Endothelial cell (in vitro differentiated cells): ENCODE results near the gene UMOD. TPM values are rescaled to one million over a fixed set of nuclear protein-coding genes. Genes with fewer than 3 reads are reported as not detected.

Experiments
- DNase-seq: peaks from one replicate; pipeline ENCODE4 v3.0.0; 2021; ENCODE audit warnings: low spot score
- H3K27ac Mint-ChIP-seq: one replicate; pipeline ENCODE4 v1.8.0; 2021; ENCODE audit warnings: mixed read lengths, inconsistent platforms; ENCODE audit not compliant: unreplicated experiment
- H3K27me3 Mint-ChIP-seq: one replicate; pipeline ENCODE4 v1.8.0; 2021; ENCODE audit warnings: mild to moderate bottlenecking, moderate library complexity, mixed read lengths, inconsistent platforms; ENCODE audit not compliant: unreplicated experiment
- H3K36me3 Mint-ChIP-seq: one replicate; pipeline ENCODE4 v1.8.0; 2021; ENCODE audit warnings: mild to moderate bottlenecking, low read depth, mixed read lengths, inconsistent platforms; ENCODE audit not compliant: unreplicated experiment
- H3K4me1 Mint-ChIP-seq: one replicate; pipeline ENCODE4 v1.8.0; 2021; ENCODE audit warnings: mild to moderate bottlenecking, mixed read lengths, inconsistent platforms; ENCODE audit not compliant: unreplicated experiment
- H3K4me3 Mint-ChIP-seq: one replicate; pipeline ENCODE4 v1.8.0; 2021; ENCODE audit warnings: mild to moderate bottlenecking, mixed read lengths, inconsistent platforms; ENCODE audit not compliant: unreplicated experiment
- H3K9me3 Mint-ChIP-seq: one replicate; pipeline ENCODE4 v1.8.0; 2021; ENCODE audit warnings: mixed read lengths, inconsistent platforms; ENCODE audit not compliant: unreplicated experiment
- total RNA-seq: library from RNA; stranded (reverse); fragmentation: NEBNext Ultra II Directional; extraction: Animal tissue kit (Norgen Biotek cat#: 25700); gene quantifications from one replicate; pipeline ENCODE4 v1.2.1, GENCODE V29; 2021; ENCODE audit not compliant: unreplicated experiment
- TF ChIP-seq, protein P1 (sequence below): fragments of 200-600 bp; sonication (generic); IDR thresholded peaks from one replicate; pipeline ENCODE4 v1.5.0; 2021; ENCODE audit warnings: antibody characterized with exemption; ENCODE audit not compliant: unreplicated experiment

The UMOD gene
- total RNA-seq, 1 donor from 2014 or later = not detected

DNA sequence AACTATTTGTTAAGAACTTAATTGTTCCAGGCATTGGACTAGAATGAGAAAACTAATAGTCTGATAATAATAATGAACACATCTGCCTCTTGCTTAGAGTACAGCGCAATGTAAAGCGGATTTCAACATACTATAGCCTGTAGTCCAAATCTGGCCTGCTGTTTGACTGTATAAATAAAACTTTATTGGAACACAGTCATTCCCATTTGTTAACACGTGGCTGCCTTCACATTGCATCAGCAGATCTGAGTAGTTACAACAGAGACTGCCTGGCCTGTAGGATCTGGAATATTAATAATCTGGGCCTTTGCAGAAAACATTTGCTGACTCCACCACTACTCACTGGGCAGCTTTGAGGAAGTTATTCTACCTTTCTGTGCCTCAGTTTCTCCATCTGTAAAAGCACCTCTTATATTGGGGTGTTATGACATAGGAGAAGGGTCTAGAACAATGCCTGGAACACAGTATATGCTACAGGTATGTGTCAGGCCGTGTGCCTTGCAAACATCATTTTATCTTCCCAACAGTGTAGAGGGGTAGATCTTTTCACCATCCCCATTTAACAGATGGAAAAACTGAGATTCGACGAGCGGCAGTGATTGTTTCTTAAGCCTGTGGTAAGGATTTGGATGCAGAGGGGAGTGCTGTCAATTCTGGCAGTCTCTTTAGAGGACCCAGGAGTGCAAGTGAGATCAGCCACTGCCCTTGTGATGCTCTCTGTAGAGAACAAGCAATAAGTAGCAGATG, 29.9 kb upstream of the UMOD start:
- no peak overlapping the region for H3K27ac Mint-ChIP-seq
- TF ChIP-seq, protein P1, sequence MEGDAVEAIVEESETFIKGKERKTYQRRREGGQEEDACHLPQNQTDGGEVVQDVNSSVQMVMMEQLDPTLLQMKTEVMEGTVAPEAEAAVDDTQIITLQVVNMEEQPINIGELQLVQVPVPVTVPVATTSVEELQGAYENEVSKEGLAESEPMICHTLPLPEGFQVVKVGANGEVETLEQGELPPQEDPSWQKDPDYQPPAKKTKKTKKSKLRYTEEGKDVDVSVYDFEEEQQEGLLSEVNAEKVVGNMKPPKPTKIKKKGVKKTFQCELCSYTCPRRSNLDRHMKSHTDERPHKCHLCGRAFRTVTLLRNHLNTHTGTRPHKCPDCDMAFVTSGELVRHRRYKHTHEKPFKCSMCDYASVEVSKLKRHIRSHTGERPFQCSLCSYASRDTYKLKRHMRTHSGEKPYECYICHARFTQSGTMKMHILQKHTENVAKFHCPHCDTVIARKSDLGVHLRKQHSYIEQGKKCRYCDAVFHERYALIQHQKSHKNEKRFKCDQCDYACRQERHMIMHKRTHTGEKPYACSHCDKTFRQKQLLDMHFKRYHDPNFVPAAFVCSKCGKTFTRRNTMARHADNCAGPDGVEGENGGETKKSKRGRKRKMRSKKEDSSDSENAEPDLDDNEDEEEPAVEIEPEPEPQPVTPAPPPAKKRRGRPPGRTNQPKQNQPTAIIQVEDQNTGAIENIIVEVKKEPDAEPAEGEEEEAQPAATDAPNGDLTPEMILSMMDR = no peak
- peaks cover 2% of the 10 kb centered on the region for H3K27me3 Mint-ChIP-seq
- no peaks in the 10 kb centered on the region for H3K9me3 Mint-ChIP-seq
- no peaks in the 10 kb centered on the region for H3K36me3 Mint-ChIP-seq
- no peak overlapping the region for H3K4me3 Mint-ChIP-seq
- no peaks in the 10 kb centered on the region for H3K4me1 Mint-ChIP-seq
- DNase-seq = no peak

DNA sequence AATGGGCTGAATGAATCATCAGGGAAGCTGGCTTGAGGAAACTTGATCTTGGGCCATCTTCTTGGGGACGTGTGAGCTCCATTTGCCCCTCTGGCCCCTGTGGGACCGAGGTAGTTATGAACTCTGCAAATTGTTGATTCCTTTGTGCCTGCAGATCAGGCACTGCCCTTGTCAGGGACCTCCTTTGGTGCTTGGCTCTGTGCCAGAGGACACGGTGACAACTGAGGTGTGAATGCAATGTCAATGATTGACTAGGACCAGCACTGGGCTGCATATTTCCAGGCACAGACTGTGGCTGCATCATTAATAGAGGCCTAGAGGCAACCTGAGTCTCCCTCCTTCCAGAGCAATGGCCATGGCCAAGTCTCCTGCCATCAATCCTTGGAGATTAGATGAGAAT, 28.3 kb upstream of the UMOD start:
- DNase-seq = no peak
- no peaks in the 10 kb centered on the region for H3K4me1 Mint-ChIP-seq
- H3K36me3 Mint-ChIP-seq = no peaks in the 10 kb centered on the region
- TF ChIP-seq, protein P1 = no peak
- no peaks in the 10 kb centered on the region for H3K9me3 Mint-ChIP-seq
- H3K4me3 Mint-ChIP-seq = no peak overlapping the region
- H3K27me3 Mint-ChIP-seq = peaks cover 2% of the 10 kb centered on the region
- no peak overlapping the region for H3K27ac Mint-ChIP-seq

DNA sequence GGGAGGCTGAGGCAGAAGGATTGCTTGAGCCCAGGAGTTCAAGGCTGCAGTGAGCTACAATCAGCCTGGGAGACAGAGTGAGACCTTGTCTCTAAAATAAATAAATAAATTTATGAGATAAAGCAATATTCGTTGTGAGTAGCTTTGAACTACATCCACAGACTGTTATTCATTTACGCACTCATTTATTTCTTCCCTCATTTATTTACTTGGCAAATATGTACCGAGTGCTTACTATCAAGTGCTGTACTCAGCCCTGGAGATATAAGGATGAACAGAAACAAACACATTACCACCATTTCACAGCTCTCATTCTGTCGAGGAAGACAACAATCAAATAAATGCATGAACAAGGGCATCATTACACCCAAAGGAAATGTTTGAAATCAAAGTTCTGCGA, 24.7 kb upstream of the UMOD start:
- no peak overlapping the region for H3K27ac Mint-ChIP-seq
- DNase-seq = no peak
- no peaks in the 10 kb centered on the region for H3K36me3 Mint-ChIP-seq
- H3K4me1 Mint-ChIP-seq = no peaks in the 10 kb centered on the region
- no peaks in the 10 kb centered on the region for H3K9me3 Mint-ChIP-seq
- no peaks in the 10 kb centered on the region for H3K27me3 Mint-ChIP-seq
- no peak overlapping the region for H3K4me3 Mint-ChIP-seq
- TF ChIP-seq, protein P1 = no peak

DNA sequence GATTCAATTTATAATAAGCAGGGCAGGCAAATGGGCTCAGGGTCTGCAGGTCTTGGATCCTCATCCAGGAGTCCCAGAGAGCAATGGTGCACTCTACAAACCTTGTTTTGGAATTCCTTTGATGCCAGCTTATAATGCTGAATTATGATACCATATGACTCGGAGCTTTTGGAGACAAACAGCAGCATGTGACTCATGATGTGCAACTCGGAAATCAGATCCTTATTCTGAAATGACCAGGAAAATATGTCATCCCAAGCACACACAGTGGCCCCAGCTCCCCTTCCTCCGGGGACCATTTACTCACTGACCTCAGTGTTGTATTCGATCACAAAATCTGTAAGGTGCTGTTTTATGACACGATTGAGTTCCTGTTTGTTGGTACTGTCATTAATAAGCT, 20.2 kb upstream of the UMOD start:
- H3K4me1 Mint-ChIP-seq = no peaks in the 10 kb centered on the region
- H3K36me3 Mint-ChIP-seq = no peaks in the 10 kb centered on the region
- H3K9me3 Mint-ChIP-seq = no peaks in the 10 kb centered on the region
- TF ChIP-seq, protein P1 = no peak
- no peaks in the 10 kb centered on the region for H3K27me3 Mint-ChIP-seq
- no peak overlapping the region for H3K4me3 Mint-ChIP-seq
- H3K27ac Mint-ChIP-seq = no peak overlapping the region
- DNase-seq = no peak

DNA sequence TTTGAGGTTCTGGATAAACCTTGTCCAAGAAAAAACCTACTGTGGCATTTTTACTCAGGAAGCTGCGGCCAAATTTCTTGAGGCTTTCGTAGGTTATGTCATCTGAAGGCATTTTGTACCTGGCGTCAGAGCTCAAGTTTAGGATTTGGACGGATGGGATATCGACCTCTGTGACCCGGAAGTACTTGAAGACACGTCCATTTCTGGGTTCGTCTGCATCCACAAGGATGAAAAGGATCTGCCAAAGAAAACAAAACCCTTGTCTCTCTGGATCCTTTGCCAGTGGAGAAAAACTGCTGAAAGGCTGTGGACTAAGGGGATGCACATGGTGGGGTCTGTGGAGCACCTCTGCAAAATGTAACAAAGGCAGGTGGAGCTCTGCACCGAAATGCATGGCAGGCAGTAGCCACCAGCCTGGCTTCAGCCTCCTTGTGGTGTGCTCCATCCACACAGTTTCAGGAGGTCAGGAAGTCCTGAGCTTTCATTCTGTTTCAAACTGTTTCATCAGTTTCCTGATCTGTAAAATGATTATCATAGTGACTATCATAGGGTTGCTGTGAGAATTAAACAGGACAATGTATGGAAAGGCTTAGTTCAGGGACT, 17.0 kb upstream of the UMOD start:
- Mint-ChIP-seq H3K27ac (no peak overlapping the region), H3K4me3 (no peak overlapping the region), H3K9me3 (no peaks in the 10 kb centered on the region), H3K4me1 (no peaks in the 10 kb centered on the region), H3K36me3 (no peaks in the 10 kb centered on the region), H3K27me3 (no peaks in the 10 kb centered on the region)
- TF ChIP-seq, protein P1 = no peak
- no peak for DNase-seq
